PC-9 (cell line): ENCODE results near the gene ALKBH3.

ENCODE experiments used
- EZH2 ChIP-seq: fragments of 200-600 bp; sonication (generic); IDR thresholded peaks from 2 replicates; pipeline ENCODE4 v1.8.0; 2017; ENCODE audit warnings: antibody characterized with exemption, low read depth
- TF ChIP-seq, protein P1 (sequence below): fragments of 200-600 bp; sonication (generic); conservative IDR thresholded peaks from 2 replicates; pipeline ENCODE4 v1.6.1; 2017; ENCODE audit warnings: mixed run types, antibody characterized with exemption, mild to moderate bottlenecking, moderate library complexity

DNA sequence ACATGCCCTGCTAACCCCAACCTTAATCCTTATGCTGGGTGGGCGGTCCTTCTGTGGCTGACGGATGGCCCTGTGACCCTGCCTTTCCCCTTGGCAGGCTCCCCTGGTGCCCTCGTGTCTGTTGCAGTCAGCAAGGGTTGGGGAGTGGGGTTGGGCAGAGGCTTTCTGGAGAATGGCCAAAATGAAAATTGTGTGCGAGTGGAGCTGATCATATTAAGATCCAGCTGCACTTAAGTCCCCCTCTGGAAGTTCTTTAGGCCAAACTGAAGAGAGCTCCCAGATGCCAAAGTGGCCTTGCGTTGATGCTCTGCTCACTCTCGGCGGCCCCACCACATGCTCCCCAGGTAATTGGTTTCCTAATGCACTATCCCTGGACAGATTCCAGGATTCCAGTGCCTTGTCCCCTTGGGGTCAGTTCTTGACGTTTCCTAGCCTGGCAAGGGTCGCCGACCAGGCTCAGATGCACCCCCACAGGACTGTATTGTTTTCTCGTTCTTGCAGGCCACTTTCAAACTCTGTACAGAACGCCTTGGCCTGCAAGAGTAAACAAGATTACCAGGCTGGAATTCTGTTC lies 45.4 kb downstream of the ALKBH3 start:
- TF ChIP-seq, protein P1, sequence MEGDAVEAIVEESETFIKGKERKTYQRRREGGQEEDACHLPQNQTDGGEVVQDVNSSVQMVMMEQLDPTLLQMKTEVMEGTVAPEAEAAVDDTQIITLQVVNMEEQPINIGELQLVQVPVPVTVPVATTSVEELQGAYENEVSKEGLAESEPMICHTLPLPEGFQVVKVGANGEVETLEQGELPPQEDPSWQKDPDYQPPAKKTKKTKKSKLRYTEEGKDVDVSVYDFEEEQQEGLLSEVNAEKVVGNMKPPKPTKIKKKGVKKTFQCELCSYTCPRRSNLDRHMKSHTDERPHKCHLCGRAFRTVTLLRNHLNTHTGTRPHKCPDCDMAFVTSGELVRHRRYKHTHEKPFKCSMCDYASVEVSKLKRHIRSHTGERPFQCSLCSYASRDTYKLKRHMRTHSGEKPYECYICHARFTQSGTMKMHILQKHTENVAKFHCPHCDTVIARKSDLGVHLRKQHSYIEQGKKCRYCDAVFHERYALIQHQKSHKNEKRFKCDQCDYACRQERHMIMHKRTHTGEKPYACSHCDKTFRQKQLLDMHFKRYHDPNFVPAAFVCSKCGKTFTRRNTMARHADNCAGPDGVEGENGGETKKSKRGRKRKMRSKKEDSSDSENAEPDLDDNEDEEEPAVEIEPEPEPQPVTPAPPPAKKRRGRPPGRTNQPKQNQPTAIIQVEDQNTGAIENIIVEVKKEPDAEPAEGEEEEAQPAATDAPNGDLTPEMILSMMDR, result no peak
- TF ChIP-seq EZH2, result no peak
